Right lobe of liver (tissue), 4 donors: ENCODE measurements around the gene PUS7.

Experiments
- CTCF ChIP-seq, 4 donors: fragments of 200-600 bp in 3 of 4; fragments of 450-650 bp in 1 of 4; IDR thresholded peaks; one replicate each; pipeline versions ENCODE4 v1.5.1 to v1.8.0; 2016 to 2022; ENCODE audit warnings: antibody characterized with exemption in 4 of 4, mild to moderate bottlenecking in 2 of 4
- POLR2A ChIP-seq: fragments of 450-650 bp; IDR thresholded peaks from one replicate; pipeline ENCODE4 v1.6.1; 2017; ENCODE audit warnings: antibody characterized with exemption, mild to moderate bottlenecking
- donor health status: DM: no; HTN: no; CAD: no.
- donor health status: DM: no; HTN: no; CAD: no.
- donor health status: DM: no; HTN: yes; CAD: no.

GRCh38 chr7:105439174-105439893 is 82.7 kb downstream of the PUS7 start:
- no peak for TF ChIP-seq POLR2A
- peak in 2 of 4 donors; percentile 5 to 12 for TF ChIP-seq CTCF (IDR thresholded peaks at IDR 0.05)
